Uterus (tissue), 2 donors: ENCODE measurements around the gene ABCA9.

Experiments used
- POLR2A ChIP-seq, 2 donors: fragments of 450-650 bp; IDR thresholded peaks; one replicate each; pipeline ENCODE4 v1.6.1; 2016; ENCODE audit warnings: antibody characterized with exemption in 2 of 2, mild to moderate bottlenecking in 1 of 2, moderate library complexity in 1 of 2
- TF ChIP-seq, protein P1 (sequence below), 4 experiments: fragments of 200-600 bp in 2 of 4; fragments of 450-650 bp in 2 of 4; sonication (generic) in 2 of 4; IDR thresholded peaks; one replicate each; pipeline ENCODE4 v1.5.1; 2016 to 2019; ENCODE audit warnings: antibody characterized with exemption in 4 of 4, mild to moderate bottlenecking in 2 of 4, moderate library complexity in 1 of 4

DNA sequence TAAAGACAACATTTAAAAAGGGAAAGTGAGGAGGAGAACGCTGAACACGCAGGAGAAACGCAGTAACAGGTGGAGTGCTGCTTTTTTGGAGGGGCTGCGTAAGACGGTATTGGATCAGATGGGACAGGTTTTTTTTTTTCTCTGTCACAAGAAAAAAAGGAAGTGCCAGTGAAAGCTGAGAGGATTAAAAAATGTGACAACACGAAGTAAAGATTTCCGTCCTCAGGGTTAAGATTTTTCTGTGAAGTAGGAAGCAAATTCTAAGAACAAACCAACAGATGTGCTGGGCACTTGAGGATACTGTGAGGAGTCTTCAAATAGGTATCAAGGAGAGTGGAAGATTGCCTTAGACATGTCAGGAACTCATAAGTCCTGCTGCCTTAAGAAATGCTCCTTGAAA lies 5.8 kb upstream of the ABCA9 start:
- TF ChIP-seq, protein P1, sequence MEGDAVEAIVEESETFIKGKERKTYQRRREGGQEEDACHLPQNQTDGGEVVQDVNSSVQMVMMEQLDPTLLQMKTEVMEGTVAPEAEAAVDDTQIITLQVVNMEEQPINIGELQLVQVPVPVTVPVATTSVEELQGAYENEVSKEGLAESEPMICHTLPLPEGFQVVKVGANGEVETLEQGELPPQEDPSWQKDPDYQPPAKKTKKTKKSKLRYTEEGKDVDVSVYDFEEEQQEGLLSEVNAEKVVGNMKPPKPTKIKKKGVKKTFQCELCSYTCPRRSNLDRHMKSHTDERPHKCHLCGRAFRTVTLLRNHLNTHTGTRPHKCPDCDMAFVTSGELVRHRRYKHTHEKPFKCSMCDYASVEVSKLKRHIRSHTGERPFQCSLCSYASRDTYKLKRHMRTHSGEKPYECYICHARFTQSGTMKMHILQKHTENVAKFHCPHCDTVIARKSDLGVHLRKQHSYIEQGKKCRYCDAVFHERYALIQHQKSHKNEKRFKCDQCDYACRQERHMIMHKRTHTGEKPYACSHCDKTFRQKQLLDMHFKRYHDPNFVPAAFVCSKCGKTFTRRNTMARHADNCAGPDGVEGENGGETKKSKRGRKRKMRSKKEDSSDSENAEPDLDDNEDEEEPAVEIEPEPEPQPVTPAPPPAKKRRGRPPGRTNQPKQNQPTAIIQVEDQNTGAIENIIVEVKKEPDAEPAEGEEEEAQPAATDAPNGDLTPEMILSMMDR (IDR thresholded peaks at IDR 0.05): no peak
- no peak for TF ChIP-seq POLR2A (IDR thresholded peaks at IDR 0.05)
